Tibial nerve (tissue), 3 donors: Measurements from ENCODE around the gene ABI3BP.

Experiments used
- POLR2A ChIP-seq, 2 donors: fragments of 450-650 bp; IDR thresholded peaks; one replicate each; pipeline ENCODE4 v1.6.1; 2017; ENCODE audit warnings: antibody characterized with exemption in 2 of 2, mild to moderate bottlenecking in 2 of 2, moderate library complexity in 2 of 2
- TF ChIP-seq, protein P1 (sequence below), 5 experiments: fragments of 200-600 bp in 3 of 5; fragments of 450-650 bp in 2 of 5; sonication (generic) in 3 of 5; IDR thresholded peaks; one replicate each; pipeline ENCODE4 v1.5.1; 2016 to 2019; ENCODE audit warnings: antibody characterized with exemption in 5 of 5, mild to moderate bottlenecking in 3 of 5, moderate library complexity in 2 of 5

GRCh38 chr3:100875239-100875638 is 118.0 kb downstream of the ABI3BP start:
- no peak for TF ChIP-seq POLR2A (IDR thresholded peaks at IDR 0.05)
- TF ChIP-seq, protein P1, sequence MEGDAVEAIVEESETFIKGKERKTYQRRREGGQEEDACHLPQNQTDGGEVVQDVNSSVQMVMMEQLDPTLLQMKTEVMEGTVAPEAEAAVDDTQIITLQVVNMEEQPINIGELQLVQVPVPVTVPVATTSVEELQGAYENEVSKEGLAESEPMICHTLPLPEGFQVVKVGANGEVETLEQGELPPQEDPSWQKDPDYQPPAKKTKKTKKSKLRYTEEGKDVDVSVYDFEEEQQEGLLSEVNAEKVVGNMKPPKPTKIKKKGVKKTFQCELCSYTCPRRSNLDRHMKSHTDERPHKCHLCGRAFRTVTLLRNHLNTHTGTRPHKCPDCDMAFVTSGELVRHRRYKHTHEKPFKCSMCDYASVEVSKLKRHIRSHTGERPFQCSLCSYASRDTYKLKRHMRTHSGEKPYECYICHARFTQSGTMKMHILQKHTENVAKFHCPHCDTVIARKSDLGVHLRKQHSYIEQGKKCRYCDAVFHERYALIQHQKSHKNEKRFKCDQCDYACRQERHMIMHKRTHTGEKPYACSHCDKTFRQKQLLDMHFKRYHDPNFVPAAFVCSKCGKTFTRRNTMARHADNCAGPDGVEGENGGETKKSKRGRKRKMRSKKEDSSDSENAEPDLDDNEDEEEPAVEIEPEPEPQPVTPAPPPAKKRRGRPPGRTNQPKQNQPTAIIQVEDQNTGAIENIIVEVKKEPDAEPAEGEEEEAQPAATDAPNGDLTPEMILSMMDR (IDR thresholded peaks at IDR 0.05), result no peak
